GM18951 (cell line): ENCODE data around the gene C22orf15.

Experiments used
- POLR2A ChIP-seq: IDR thresholded peaks from 4 replicates; pipeline ENCODE4 v1.6.1; 2011; ENCODE audit warnings: mild to moderate bottlenecking; ENCODE audit not compliant: insufficient read length, insufficient read depth; ENCODE audit errors: extremely low read depth
- in situ Hi-C: fragments of 300-500 bp; cut with MboI; formaldehyde crosslinking; loops from one replicate; pipeline ENCODE4 v1.12.0; 2022; ENCODE audit warnings: low sequenced_read_pairs, mixed read lengths, inconsistent platforms; ENCODE audit not compliant: unreplicated experiment

Gene C22orf15

DNA sequence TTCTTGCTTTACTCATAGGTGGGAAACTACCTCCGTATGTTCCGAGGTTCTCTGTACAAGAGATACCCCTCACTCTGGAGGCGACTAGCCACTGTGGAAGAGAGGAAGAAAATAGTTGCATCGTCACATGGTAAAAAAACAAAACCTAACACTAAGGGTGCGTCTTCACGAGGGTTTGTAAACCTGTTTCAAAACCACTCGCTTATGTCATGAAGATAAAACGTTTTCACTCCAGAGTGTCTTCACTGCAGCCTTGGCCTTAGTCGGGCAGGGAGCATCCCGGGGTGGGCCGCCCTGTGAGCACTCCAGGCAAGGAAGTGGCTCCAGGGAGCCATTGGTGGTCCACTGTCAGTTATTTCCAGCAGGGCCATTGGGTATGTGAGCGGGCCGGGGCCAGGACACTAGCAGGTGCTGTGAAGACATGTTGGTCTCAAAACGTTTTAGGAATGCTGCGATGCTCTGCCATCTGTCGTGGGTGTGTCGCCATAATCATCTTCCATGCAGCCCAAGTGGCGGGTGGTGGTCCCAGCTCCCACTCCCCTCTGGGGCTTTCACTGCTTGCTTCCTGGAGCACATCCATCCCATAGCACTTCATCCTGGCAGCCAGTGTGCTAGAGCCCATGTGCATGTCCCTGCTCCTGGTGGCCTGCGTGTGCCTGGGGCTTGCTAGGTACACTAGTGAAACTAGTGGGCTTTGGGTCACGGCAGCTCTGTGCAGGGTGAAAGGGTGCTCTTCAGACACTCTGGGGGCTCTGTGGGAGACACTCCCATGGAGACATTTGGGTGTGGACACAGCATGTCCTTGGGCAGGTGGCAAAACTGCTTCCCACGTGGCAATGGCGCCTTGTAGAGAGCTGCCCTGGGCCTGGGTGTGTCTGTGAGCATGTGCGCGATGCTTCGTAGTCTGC is 29.2 kb downstream of the C22orf15 start:
- in situ Hi-C loops: no loop called here

DNA sequence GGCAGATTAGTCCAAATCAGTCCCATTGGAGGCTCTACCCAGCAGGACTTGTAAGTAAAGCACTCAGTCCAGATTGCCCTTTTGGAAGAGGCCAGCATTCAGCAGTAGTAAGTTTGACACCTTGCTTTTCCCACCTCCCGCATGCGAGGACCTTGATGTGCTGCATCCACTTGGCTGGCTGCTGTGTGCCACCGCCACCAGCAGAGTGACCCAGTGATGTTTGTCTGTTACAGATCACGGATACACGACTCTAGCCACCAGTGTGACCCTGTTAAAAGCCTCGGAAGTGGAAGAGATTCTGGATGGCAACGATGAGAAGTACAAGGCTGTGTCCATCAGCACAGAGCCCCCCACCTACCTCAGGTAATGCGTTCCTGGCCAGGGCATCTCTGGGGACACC is 30.5 kb downstream of the C22orf15 start:
- in situ Hi-C loops: no loop called here
- no peak for TF ChIP-seq POLR2A

More for the DNA sequence above, 29.2 kb downstream of the C22orf15 start:
- TF ChIP-seq POLR2A: no peak

DNA sequence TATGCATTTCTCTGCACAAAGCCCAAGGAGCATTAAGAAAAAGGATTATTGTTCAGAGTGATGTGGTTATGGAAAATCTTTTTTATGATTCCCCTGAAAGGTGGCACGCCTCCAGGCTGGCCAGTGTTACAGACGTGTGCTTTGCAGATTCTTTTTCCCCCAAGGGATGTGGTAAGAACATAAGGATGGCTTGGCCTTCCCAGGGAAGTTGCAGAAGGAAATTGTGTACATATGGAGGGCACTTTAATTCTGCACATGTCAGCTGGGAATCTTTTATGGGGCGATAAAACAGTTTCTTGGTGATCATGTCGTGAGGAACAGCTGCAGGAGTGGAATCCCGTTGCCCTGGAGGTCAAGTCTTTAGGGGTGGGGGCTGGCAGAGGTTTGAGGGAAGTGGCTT is 33.7 kb downstream of the C22orf15 start:
- TF ChIP-seq POLR2A: no peak
- in situ Hi-C loops: no loop called here

DNA sequence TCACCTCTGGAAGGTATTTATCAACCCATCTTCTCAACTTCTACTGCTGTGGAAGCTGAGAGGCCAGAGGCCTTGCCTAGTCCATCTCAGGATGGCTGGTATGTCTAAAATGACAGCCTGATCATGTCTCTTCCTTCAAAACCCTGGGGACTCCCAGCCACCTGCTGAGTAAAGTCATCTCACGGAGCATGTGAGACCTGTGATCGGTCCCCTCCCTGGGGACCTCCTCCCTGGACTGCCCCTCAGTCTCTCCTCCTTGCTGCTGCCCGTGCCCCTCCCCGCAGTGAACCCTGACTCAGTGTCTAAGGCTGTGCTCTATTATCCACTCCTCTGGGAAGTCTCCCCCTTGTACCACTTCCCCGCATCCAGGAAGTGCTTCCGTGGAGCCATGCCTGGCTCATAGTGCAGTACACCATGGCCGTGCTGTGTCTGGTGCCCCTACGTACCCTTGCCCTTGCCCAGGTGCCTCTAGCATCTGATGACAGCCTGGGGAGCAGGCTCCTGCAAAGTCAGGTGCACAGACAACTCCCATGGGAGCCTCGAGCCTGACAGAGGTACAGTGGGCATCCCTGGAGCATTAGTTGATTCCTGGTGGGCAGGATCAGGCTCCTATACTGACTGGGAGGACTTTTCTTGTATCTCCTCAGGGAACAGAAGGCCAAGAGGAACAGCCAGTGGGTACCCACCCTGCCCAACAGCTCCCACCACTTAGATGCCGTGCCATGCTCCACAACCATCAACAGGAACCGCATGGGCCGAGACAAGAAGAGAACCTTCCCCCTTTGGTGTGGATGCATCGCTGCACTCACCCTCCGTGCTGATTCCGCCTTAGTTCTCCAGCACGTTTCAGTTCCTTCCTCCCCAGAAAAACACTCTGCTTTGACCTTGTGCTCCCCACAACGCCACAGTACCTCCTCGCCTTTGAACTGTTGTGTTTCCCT is 37.8 kb downstream of the C22orf15 start:
- no peak for TF ChIP-seq POLR2A
- in situ Hi-C loops: no loop called here

DNA sequence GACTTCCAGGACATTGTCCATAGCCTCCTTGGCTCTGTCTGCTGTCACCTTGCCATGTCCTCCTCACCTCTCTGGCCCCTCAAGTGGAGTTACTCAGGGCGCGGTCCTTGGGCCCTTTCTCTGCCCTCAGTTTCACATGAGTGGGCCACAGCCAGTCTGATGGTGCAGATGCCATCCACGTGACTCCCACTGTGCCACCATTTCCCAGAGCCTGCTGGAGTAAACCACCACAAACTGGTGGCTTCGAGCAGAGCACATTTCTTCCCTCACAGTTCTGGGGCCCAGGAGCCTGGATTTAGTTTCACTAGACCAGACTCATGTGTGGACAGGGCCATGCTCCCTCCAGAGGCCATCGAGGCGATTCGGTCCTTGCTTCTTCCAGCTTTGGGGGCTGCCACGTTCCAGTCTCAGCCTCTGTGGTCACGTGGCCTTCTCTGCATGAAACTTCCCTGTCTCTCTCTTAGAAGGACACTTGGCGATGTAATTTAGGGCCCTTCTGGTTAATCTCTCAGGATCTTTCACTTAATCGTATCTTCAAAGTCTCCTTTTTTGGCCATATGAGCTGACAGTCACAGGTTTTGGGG is 38.5 kb downstream of the C22orf15 start:
- in situ Hi-C loops: no loop called here
- no peak for TF ChIP-seq POLR2A

DNA sequence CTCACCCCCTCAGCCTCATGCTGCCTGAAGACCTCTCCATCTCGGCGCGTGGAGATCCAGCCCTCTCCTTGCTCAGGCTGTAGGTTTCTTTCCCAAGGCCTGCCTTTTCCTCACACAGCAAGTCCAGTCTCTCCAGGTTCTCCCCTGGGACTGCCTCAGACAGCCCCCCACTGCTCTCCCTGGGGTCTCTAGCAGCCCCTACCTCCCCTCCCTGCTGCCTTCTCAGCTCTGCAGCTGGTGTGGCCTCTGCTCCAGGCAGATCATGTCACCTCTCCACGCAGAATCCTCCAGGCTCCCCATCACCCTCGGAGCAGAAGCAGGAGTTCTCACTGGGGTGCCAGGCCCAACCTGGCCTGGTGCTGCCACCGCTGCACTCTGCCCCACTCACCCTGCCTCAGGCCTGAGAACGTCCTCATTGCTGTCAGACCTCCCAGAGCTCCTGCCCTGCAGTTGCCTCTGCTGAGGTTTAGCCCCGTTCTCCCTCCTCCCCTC is 39.1 kb downstream of the C22orf15 start:
- in situ Hi-C loops: no loop called here

DNA sequence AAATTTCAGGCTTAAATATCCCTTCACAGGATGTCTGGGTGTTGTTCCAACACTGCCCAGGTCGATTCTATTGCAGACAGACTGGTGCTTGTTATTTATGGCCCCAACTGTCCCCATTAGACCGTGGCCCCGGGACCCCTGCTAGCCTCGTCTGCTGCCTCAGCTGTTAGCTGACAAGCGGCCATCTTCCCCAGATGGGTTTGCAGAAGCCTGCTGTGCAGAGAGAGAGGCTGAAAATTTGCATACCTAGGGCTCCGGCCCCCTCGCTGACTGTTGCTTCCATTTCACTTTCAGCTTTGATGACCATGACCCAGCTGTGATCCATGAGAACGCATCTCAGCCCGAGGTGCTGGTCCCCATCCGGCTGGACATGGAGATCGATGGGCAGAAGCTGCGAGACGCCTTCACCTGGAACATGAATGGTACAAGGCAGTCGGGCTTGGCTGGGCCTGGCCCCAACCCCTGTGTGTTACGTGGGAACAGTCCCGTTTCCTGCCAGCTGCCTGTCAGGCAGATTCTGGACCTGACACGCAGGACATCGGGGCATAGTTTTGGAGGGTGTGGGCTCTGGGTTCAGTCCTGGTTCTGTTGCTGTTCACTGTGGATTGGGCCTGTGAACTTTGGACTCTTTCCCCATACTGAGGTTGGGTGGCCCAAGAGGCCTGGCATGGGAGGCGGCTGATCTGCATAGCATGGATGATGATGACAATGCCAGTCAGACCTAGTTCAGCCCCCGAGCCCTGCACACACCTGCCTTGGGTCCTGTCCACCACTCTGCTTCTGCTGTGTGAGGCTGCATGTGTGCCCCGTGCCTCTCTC is 40.4 kb downstream of the C22orf15 start:
- peak; percentile 55 for TF ChIP-seq POLR2A
- in situ Hi-C loops: no loop called here

More for the DNA sequence above, 39.1 kb downstream of the C22orf15 start:
- TF ChIP-seq POLR2A: no peak

DNA sequence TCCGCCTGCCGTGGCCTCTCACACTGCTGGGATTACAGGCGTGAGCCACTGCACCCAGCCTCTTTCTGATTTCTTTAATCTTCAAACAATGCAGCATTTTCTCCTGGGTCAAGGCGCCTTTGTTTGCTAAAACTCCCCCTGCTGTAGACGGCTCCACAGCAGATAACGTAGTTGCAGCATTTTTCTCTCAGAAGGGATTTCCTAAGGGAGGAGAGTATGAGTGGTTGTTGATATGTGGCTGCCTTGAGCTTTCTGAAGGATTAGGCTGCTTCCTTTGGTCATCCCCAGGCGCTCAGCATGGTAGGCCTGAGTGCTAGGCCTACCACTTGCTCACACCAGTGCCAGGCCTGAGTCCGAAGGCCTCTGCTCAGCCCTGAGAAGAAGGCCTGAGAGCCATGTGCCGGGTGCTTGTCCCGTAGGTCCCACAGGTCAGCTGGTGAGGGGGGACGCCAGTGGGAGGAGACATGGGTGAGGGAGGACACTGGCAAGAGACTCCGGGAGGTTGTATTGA is 42.0 kb downstream of the C22orf15 start:
- TF ChIP-seq POLR2A: no peak
- in situ Hi-C loops: no loop called here

DNA sequence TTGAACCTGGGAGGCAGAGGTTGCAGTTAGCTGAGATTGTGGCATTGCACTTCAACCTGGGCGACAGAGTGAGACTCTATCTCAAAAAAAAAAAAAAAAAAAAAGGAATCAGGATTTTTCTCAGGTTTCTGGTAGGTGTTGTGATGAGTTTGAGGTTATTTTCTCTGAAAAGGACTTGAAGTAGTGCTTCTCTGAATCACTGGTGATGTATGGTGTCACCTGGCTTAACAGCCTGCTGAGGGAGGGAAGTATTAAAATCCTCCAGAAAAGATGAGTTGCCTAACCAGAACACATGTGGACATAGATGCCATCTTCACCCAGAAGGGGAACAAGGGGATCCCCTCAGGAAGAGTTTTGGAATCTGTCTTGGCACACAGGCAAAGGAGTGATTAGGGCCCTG is 44.0 kb downstream of the C22orf15 start:
- in situ Hi-C loops: no loop called here
- no peak for TF ChIP-seq POLR2A

DNA sequence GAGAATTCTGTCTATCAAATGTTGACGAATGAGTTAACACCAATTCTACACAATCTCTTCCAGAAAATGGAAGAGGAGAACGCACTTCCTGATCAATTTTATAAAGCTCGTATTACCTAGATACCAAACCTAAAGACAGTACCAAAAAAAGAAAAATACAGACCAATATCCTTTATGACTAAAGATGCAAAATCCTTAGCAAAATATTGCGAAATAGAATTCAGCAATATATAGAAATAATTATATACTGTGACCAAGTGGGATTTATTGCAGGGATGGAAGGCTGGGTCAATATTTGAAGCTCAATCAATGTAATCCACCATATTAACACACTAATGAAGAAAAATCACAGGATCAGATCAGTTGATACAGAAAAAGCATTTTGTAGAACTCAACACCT is 49.6 kb downstream of the C22orf15 start:
- TF ChIP-seq POLR2A: no peak
- in situ Hi-C loops: no loop called here
